Lower lobe of right lung (tissue), 2 donors: ENCODE results near the gene P2RY4. TPM values are rescaled to one million over a fixed set of nuclear protein-coding genes. Genes with fewer than 3 reads are reported as not detected.

Experiments
- ATAC-seq, 2 donors: fragments of 200-7000 bp; cut with Tn5 transposase; one replicate each; pipeline ENCODE4 v1.9.1; 2020 to 2022; ENCODE audit warnings: mild to moderate bottlenecking in 2 of 2, moderate library complexity in 2 of 2
- DNase-seq: peaks from one replicate; pipeline ENCODE4 v3.0.0-alpha.2; 2020
- H3K27ac ChIP-seq: fragments of 200-600 bp; one replicate; pipeline ENCODE4 v1.8.0; 2022
- H3K27me3 ChIP-seq: fragments of 200-600 bp; one replicate; pipeline ENCODE4 v1.8.0; 2022; ENCODE audit warnings: low read depth
- H3K36me3 ChIP-seq: fragments of 200-600 bp; one replicate; pipeline ENCODE4 v1.8.0; 2022; ENCODE audit warnings: mild to moderate bottlenecking
- H3K4me1 ChIP-seq: fragments of 200-600 bp; one replicate; pipeline ENCODE4 v1.8.0; 2022
- H3K4me3 ChIP-seq: fragments of 200-600 bp; one replicate; pipeline ENCODE4 v1.8.0; 2022; ENCODE audit warnings: mild to moderate bottlenecking
- H3K9me3 ChIP-seq: fragments of 200-600 bp; one replicate; pipeline ENCODE4 v1.8.0; 2022
- intact Hi-C: fragments of 100-400 bp; cut with DNase I; formaldehyde crosslinking; loops from one replicate; pipeline ENCODE4 v1.11.0; 2022
- total RNA-seq: library from RNA; stranded (reverse); fragmentation: NEBNext Ultra II Directional; extraction: Animal tissue kit (Norgen Biotek cat#: 25700); gene quantifications from one replicate; pipeline ENCODE4 v1.2.1, GENCODE V29; 2021
- TF ChIP-seq, protein P1 (sequence below): fragments of 200-600 bp; IDR thresholded peaks from one replicate; pipeline ENCODE4 v1.8.0; 2022; ENCODE audit warnings: antibody characterized with exemption, mild to moderate bottlenecking
- donor health status: DM: no; HTN: yes; CAD: no; lungs with severe emphysema.

P2RY4 gene
- total RNA-seq, 1 donor from 2014 or later, result 0.38 TPM

DNA sequence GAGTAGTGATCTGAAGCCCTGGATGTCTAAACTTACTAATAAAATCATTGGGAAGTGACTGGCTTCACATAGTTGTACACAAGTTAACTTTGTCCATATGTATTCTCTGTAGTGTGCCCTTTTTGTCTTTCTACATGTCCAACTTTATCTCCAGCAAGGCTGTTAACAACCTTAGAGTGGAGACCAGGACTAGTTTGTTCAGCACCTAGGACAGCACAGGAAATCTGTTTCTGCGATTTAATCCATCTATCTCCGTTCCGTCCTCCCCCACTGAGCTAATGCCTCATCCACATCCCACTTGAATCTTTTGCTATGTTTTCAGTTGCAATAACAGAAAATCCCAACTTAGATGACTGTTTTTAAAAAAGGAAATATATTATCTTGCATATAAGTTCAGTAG lies 4.8 kb upstream of the P2RY4 start:
- Histone ChIP-seq H3K36me3 (no peaks in the 10 kb centered on the region), H3K4me3 (no peak overlapping the region), H3K9me3 (no peaks in the 10 kb centered on the region), H3K27me3 (no peaks in the 10 kb centered on the region), H3K27ac (no peak overlapping the region), H3K4me1 (no peaks in the 10 kb centered on the region)
- ATAC-seq (no peak), DNase-seq (no peak)
- intact Hi-C loops, result no loop called here
- TF ChIP-seq, protein P1, sequence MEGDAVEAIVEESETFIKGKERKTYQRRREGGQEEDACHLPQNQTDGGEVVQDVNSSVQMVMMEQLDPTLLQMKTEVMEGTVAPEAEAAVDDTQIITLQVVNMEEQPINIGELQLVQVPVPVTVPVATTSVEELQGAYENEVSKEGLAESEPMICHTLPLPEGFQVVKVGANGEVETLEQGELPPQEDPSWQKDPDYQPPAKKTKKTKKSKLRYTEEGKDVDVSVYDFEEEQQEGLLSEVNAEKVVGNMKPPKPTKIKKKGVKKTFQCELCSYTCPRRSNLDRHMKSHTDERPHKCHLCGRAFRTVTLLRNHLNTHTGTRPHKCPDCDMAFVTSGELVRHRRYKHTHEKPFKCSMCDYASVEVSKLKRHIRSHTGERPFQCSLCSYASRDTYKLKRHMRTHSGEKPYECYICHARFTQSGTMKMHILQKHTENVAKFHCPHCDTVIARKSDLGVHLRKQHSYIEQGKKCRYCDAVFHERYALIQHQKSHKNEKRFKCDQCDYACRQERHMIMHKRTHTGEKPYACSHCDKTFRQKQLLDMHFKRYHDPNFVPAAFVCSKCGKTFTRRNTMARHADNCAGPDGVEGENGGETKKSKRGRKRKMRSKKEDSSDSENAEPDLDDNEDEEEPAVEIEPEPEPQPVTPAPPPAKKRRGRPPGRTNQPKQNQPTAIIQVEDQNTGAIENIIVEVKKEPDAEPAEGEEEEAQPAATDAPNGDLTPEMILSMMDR, result no peak

DNA sequence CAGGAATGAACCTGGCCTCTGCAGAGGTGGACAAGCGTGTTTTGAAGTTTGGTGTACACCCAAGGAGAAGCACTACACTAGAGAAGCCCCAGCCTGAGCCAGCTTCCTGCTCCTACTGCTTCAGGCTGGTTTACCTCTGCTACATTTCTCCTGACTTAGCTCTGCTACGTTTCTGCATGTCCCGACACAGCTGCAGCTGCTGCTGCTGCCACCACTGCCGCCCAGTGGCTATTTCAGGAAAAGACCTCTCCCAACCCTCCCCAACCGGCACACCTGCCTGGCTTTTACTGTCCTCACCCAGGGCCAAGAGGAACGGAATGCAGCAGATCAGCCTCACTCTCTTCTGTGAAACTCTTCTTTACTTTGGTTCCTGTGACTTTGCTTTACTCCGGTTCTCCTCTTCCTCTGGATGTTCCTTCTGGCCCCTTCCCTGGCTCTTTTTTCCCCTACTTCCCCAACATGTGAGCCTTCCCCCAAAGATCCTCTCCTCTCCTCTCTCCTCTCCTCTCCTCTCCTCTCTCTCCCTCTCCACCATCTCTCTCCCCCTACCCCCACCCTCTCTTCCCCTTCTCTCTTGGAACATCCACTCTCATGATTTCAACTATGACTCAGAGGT lies 3.1 kb upstream of the P2RY4 start:
- Histone ChIP-seq H3K27ac (no peak overlapping the region), H3K27me3 (no peaks in the 10 kb centered on the region), H3K4me3 (no peak overlapping the region), H3K36me3 (no peaks in the 10 kb centered on the region), H3K9me3 (no peaks in the 10 kb centered on the region), H3K4me1 (no peaks in the 10 kb centered on the region)
- ATAC-seq, result peak; percentile 46 to 71
- TF ChIP-seq, protein P1, result peak; percentile 37
- DNase-seq, result no peak
- intact Hi-C loops, result no loop called here

DNA sequence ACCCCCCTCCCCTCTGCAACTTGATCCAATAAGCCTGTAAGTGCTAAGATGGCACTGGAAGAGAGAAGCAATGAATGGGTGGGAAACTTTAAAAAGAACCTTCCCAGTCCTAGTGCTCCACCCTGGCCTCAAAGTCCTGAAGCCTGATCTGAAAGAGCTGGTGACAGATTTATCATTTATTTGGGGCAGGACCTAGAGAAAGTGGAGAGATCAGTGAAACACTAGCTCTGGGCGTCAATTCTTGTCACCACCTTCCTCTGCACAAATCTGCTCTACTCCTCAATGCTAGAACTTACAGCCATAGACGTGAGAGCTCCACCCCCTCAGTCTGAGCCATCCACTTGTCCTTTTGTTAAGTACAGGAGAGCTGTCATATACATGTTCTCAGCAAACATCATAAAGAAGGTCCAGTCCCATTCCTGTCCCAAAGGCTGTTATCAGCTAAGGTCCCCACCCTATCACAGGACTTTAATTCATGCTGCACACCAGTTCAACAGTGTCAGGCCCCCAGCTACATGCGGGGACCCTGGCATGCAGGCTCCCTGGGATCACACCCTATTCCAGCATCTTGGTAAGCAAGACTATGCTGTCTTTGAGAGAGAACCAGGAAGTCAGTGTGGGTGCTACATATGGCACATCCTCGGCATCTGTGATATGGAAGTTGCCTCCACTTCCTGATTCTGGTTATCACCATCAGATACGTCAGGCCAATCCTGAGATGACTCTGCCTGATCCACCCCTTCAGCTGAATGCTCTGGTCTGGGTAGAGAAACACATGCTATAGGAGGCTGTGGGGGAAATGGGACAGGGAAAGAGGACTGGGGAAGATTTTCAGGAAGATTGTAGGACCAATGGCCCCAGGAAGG lies 2.3 kb downstream of the P2RY4 start:
- Histone ChIP-seq H3K27ac (no peak overlapping the region), H3K27me3 (no peaks in the 10 kb centered on the region), H3K9me3 (no peaks in the 10 kb centered on the region), H3K36me3 (no peaks in the 10 kb centered on the region), H3K4me3 (no peak overlapping the region), H3K4me1 (no peaks in the 10 kb centered on the region)
- intact Hi-C loops, result no loop called here
- DNase-seq, result no peak
- TF ChIP-seq, protein P1, result no peak
- ATAC-seq, result no peak

DNA sequence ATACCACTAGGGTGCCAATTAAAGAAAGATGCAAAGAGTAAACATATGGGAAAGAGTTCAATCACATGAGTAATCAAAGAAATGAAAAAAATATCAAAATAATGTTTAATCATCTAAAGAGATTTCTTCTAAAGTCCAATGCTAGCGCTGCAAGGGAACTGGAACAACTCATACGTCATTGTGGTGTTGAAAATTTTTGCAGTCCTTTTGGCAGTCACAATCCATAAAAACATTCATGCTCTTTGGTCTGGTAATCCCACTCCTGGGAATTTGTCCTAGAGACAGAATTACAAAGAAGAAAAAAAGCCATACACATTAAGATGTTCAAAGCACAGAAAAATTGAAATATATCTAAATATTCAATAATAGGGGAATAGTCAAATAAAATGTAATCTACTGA lies 4.6 kb downstream of the P2RY4 start:
- TF ChIP-seq, protein P1, result no peak
- Histone ChIP-seq H3K36me3 (no peaks in the 10 kb centered on the region), H3K27me3 (no peaks in the 10 kb centered on the region), H3K9me3 (no peaks in the 10 kb centered on the region), H3K27ac (no peak overlapping the region), H3K4me1 (no peaks in the 10 kb centered on the region), H3K4me3 (no peak overlapping the region)
- intact Hi-C loops, result no loop called here
- DNase-seq, result no peak
- ATAC-seq, result no peak

DNA sequence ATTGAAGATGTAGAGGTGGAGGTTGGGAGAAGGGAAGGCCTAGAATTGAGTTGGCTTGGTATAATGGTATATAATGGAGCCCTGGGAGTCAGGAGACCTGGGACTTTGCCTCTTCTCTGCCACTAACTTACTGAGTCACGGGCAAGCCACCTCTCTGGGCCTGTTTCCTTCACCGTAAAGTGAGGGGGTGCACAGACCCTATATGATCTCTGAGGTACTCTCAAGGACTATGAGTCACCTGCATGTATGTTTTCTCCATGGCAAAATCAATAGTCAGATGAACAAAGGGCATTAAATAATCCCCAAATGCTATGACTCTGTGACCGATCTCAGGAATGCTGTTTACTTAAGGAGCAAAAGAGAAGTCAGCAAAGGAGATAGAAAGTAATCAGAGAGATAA lies 5.1 kb downstream of the P2RY4 start:
- H3K9me3 ChIP-seq, result no peaks in the 10 kb centered on the region
- H3K27ac ChIP-seq, result no peak overlapping the region
- no peak overlapping the region for H3K4me3 ChIP-seq
- H3K36me3 ChIP-seq, result no peaks in the 10 kb centered on the region
- TF ChIP-seq, protein P1, result no peak
- no peak for DNase-seq
- H3K27me3 ChIP-seq, result no peaks in the 10 kb centered on the region
- intact Hi-C loops, result no loop called here
- ATAC-seq, result no peak
- no peaks in the 10 kb centered on the region for H3K4me1 ChIP-seq
